Caco-2 (cell line): ENCODE results near the gene ACSM6. TPM values are rescaled to one million over a fixed set of nuclear protein-coding genes. Genes with fewer than 3 reads are reported as not detected.

Source experiments
- BruUV-seq: library from RNA; stranded (reverse); fragments of 400-500 nt; replicated peaks from 2 replicates; lab custom pipeline; 2021; lab: Mats Ljungman, UMichigan
- CTCF ChIA-PET: fragments of 300-600 bp; sonication (Branson Sonifier 250); formaldehyde crosslinking; loops from one replicate; lab custom pipeline; 2022; ENCODE audit warnings: antibody characterized with exemption; lab: Charles Lee
- POLR2A ChIA-PET: fragments of 300-600 bp; sonication (Branson Sonifier 250); formaldehyde crosslinking; loops from one replicate; lab custom pipeline; 2022; ENCODE audit warnings: antibody characterized with exemption; lab: Charles Lee
- DNase-seq, 2 experiments: peaks; one replicate each; pipeline versions ENCODE4 v3.0.0 to v3.0.0-alpha.2; 2020 to 2022
- H3K27me3 ChIP-seq: replicated peaks from 2 replicates; pipeline ENCODE4 v1.6.0; 2011; ENCODE audit warnings: low read length; ENCODE audit not compliant: control insufficient read depth, insufficient read depth
- H3K36me3 ChIP-seq: 2 replicates; pipeline ENCODE4 v1.5.1; 2011; ENCODE audit warnings: low read length; ENCODE audit not compliant: control insufficient read depth, insufficient read depth
- H3K4me1 ChIP-seq: fragments of 250-450 bp; sonication (Bioruptor Pico); 2 replicates; pipeline ENCODE4 v1.5.1; 2020; ENCODE audit warnings: mild to moderate bottlenecking
- H3K4me3 ChIP-seq: 2 replicates; pipeline ENCODE4 v1.5.1; 2011; ENCODE audit warnings: low read depth, mild to moderate bottlenecking, control low read depth, low read length
- H3K9me3 ChIP-seq: fragments of 250-450 bp; sonication (Bioruptor Pico); 2 replicates; pipeline ENCODE4 v1.5.1; 2020; ENCODE audit warnings: mild to moderate bottlenecking, moderate library complexity
- H3K27ac Mint-ChIP-seq: one replicate; pipeline ENCODE4 v1.8.0; 2022; ENCODE audit warnings: mixed read lengths; ENCODE audit not compliant: unreplicated experiment
- H3K27me3 Mint-ChIP-seq: one replicate; pipeline ENCODE4 v1.8.0; 2022; ENCODE audit warnings: mixed read lengths; ENCODE audit not compliant: insufficient read depth, unreplicated experiment
- H3K36me3 Mint-ChIP-seq: one replicate; pipeline ENCODE4 v1.8.0; 2022; ENCODE audit warnings: mild to moderate bottlenecking, mixed read lengths; ENCODE audit not compliant: insufficient read depth, unreplicated experiment
- H3K4me1 Mint-ChIP-seq: one replicate; pipeline ENCODE4 v1.8.0; 2022; ENCODE audit warnings: low read depth, mixed read lengths; ENCODE audit not compliant: unreplicated experiment
- H3K4me3 Mint-ChIP-seq: one replicate; pipeline ENCODE4 v1.8.0; 2022; ENCODE audit warnings: mild to moderate bottlenecking, moderate library complexity, mixed read lengths; ENCODE audit not compliant: unreplicated experiment
- H3K9me3 Mint-ChIP-seq: one replicate; pipeline ENCODE4 v1.8.0; 2022; ENCODE audit warnings: mixed read lengths; ENCODE audit not compliant: unreplicated experiment
- intact Hi-C: fragments of 100-400 bp; cut with micrococcal nuclease; formaldehyde crosslinking; loops from one replicate; pipeline ENCODE4 v1.10.0; 2022; ENCODE audit not compliant: unreplicated experiment
- total RNA-seq: library from RNA; stranded (reverse); gene quantifications from 2 replicates; pipeline ENCODE4 v1.2.3, GENCODE V29; 2022
- TF ChIP-seq, protein P1 (sequence below), 2 experiments: fragments of 200-600 bp in 1 of 2; IDR thresholded peaks; 1 replicate in 1 of 2; 2 replicates in 1 of 2; pipeline versions ENCODE4 v1.5.1 to v1.8.0; 2011 to 2022; ENCODE audit warnings: antibody characterized with exemption in 1 of 2, control low read depth in 1 of 2, inconsistent platforms in 1 of 2, low read depth in 1 of 2, low read length in 1 of 2, mild to moderate bottlenecking in 1 of 2, moderate library complexity in 1 of 2; ENCODE audit not compliant: insufficient read depth in 1 of 2, severe bottlenecking in 1 of 2, unreplicated experiment in 1 of 2

ACSM6 gene
- total RNA-seq, 1 experiment from 2014 or later: not detected

DNA sequence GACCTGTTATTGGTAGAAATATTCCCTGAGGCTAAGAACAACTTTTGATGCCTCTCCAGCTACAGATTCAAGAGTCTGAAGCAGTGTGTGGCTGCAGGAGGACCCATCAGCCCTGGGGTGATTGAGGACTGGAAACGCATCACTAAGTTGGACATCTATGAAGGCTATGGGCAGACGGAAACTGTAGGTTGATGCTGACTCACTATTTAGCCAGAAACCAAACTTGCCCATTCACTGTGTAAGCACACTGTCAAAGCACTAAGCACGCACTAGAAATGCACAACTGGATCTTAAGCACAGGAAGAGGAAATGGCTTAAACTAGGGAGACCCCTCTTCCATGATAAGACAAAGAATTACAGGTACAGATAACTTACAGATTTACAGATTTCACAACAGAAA lies 20.8 kb downstream of the ACSM6 start:
- H3K27me3 Mint-ChIP-seq: no peaks in the 10 kb centered on the region
- ChIA-PET POLR2A (no interaction called here), CTCF (no interaction called here)
- H3K27me3 ChIP-seq: no peaks in the 10 kb centered on the region
- intact Hi-C loops: no loop called here
- no TSS peak for BruUV-seq
- no peak overlapping the region for H3K4me3 Mint-ChIP-seq
- H3K9me3 Mint-ChIP-seq: no peaks in the 10 kb centered on the region
- DNase-seq: no peak
- no peak overlapping the region for H3K4me3 ChIP-seq
- H3K9me3 ChIP-seq: no peaks in the 10 kb centered on the region
- no peaks in the 10 kb centered on the region for H3K36me3 ChIP-seq
- peaks cover 10% of the 10 kb centered on the region for H3K4me1 Mint-ChIP-seq
- H3K27ac Mint-ChIP-seq: no peak overlapping the region
- peaks cover 23% of the 10 kb centered on the region for H3K36me3 Mint-ChIP-seq
- TF ChIP-seq, protein P1, sequence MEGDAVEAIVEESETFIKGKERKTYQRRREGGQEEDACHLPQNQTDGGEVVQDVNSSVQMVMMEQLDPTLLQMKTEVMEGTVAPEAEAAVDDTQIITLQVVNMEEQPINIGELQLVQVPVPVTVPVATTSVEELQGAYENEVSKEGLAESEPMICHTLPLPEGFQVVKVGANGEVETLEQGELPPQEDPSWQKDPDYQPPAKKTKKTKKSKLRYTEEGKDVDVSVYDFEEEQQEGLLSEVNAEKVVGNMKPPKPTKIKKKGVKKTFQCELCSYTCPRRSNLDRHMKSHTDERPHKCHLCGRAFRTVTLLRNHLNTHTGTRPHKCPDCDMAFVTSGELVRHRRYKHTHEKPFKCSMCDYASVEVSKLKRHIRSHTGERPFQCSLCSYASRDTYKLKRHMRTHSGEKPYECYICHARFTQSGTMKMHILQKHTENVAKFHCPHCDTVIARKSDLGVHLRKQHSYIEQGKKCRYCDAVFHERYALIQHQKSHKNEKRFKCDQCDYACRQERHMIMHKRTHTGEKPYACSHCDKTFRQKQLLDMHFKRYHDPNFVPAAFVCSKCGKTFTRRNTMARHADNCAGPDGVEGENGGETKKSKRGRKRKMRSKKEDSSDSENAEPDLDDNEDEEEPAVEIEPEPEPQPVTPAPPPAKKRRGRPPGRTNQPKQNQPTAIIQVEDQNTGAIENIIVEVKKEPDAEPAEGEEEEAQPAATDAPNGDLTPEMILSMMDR (IDR thresholded peaks at IDR 0.05; ENCODE audit: insufficient read depth in 1 of 2, low read depth in 1 of 2, low read length in 1 of 2, severe bottlenecking in 1 of 2, unreplicated experiment in 1 of 2): no peak
- H3K4me1 ChIP-seq: no peaks in the 10 kb centered on the region

DNA sequence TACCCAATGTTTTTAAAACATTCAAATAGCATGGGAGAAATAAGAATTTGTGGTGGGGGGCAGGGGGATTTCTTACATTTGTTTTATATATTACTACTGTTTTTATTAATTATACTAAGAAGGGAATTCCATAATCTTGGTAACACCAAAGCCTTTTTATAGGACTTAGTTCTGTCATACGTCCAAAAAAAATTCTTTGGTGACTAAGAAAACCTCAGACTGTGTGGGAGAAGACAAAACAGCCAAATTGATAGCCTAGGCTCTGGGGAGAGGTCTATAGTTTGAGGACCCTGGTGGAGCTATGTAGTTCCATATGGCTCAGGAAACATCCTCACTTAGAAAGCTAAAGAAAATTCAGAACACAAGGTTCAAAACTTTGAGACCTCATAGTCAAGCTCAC lies 23.4 kb downstream of the ACSM6 start:
- Mint-ChIP-seq H3K4me3 (no peak overlapping the region), H3K27ac (no peak overlapping the region), H3K36me3 (peaks cover 23% of the 10 kb centered on the region), H3K9me3 (no peaks in the 10 kb centered on the region), H3K4me1 (peaks cover 10% of the 10 kb centered on the region), H3K27me3 (no peaks in the 10 kb centered on the region)
- Histone ChIP-seq H3K4me3 (no peak overlapping the region), H3K4me1 (peaks cover 20% of the 10 kb centered on the region), H3K36me3 (no peaks in the 10 kb centered on the region), H3K27me3 (no peaks in the 10 kb centered on the region), H3K9me3 (no peaks in the 10 kb centered on the region)
- BruUV-seq: no TSS peak
- ChIA-PET CTCF (no interaction called here), POLR2A (no interaction called here)
- no peak for DNase-seq
- TF ChIP-seq, protein P1 (IDR thresholded peaks at IDR 0.05; ENCODE audit: insufficient read depth in 1 of 2, low read depth in 1 of 2, low read length in 1 of 2, severe bottlenecking in 1 of 2, unreplicated experiment in 1 of 2): no peak
- intact Hi-C loops: no loop called here

DNA sequence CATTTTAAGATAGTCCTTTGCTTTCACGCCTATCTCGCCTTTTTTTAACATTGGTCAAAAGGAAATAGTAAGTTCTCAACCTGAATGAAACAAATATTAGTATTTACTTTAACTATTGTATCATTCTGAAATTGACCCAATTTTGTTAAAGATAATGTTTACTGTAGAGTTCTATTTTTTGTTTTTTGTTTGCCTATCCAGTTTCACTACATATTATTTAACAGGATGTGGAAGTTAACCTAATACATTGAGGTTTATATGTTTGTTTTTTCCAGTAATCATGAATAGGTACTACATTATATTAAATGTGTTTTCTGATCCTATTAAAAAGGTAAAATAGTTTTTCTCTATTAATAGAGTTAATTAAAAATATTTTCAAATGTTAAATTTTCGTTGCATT lies 26.5 kb downstream of the ACSM6 start:
- DNase-seq: no peak
- H3K27me3 Mint-ChIP-seq: no peaks in the 10 kb centered on the region
- Histone ChIP-seq H3K4me3 (no peak overlapping the region), H3K27me3 (no peaks in the 10 kb centered on the region), H3K36me3 (no peaks in the 10 kb centered on the region), H3K9me3 (no peaks in the 10 kb centered on the region), H3K4me1 (peaks cover 28% of the 10 kb centered on the region)
- H3K9me3 Mint-ChIP-seq: peaks cover 10% of the 10 kb centered on the region
- BruUV-seq: no TSS peak
- H3K36me3 Mint-ChIP-seq: peaks cover 25% of the 10 kb centered on the region
- ChIA-PET CTCF (no interaction called here), POLR2A (no interaction called here)
- no peak overlapping the region for H3K27ac Mint-ChIP-seq
- no peak overlapping the region for H3K4me3 Mint-ChIP-seq
- peaks cover under 1% of the 10 kb centered on the region for H3K4me1 Mint-ChIP-seq
- TF ChIP-seq, protein P1 (IDR thresholded peaks at IDR 0.05; ENCODE audit: insufficient read depth in 1 of 2, low read depth in 1 of 2, low read length in 1 of 2, severe bottlenecking in 1 of 2, unreplicated experiment in 1 of 2): no peak
- intact Hi-C loops: loop anchor here (5.0 kb wide), 1 partner anchor 38 kb away; no protein-coding TSS in a partner anchor
